HG03432 (cell line): ENCODE measurements around the gene AK9.

Experiments used
- ATAC-seq: cut with Tn5 transposase; IDR thresholded peaks from one replicate; pipeline ENCODE4 v1.9.1; 2021; ENCODE audit warnings: mild to moderate bottlenecking, moderate library complexity; ENCODE audit not compliant: unreplicated experiment

Gene AK9

DNA sequence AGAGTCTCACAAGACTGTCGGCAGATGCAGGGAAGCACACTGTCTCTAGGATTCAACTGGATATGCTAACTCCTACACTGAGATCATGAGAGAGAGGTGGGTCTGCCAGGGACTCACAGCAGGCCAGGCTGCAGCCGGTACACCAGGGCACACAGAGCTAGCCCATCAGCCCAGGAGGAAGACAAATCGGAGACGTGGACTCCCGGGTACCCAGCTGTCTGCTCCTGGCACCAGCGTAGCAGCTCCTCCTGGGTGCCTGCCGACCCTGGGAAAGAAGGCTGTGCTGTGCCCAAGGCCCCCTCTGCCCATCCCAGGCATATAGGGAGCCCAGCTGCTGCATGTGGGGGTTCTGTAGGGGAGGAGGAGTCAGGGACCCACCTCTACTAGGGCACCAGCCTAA lies 242.4 kb downstream of the AK9 start:
- no peak for ATAC-seq

DNA sequence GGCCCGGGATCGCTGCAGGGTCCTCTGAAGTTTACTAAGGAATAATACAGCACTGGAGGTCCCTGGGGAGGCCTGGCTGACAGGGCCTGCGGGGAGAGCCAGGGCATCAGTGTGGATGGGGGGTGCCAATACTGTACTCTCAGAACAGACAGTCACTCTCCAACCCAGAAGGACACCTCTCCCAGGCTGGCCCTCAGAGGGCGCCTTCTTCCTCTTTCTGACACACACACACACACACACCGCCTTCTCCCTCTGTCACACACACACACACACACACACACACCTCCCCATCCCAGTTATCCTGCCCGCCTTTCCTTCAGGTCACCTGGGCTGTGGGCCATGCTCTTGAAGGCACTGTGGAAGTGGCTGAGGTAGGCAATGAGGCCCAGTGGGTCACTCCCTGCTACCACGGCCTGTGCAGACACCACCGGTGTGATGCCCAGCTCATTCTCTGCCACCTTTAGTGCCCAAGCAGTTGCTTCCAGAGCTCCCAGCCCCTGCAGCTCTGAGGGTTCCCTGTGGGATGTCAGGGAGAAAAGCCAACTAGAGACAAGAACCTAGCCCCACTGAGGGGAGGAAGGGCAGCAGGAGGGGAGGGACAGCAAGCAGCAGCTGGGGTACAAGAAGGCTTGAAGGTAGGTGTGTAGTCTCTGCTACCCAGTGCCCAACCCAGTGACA lies 243.0 kb downstream of the AK9 start:
- no peak for ATAC-seq

- ATAC-seq, result no peak
These were observed 243.9 kb downstream of the AK9 start for GRCh38 chr6:109447087-109447486.

DNA sequence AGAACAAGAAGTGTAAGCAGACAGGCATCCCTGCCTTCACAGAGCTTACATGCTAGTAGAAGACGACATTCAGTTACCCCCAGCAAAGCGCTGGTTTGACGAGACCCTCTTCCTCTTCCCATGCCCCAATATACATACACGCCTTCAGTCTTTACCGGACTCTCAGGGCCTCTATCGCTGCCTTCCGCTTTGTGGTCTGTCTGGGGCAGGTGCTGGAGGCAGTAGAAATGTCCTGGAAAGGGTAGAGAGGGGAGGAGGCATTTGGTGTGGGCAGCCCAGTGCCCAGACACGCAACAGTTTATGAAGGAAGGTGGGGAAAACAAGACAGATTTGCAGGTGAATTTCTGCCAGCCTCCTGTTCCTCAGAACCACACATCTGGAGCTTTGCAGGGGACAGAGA lies 244.5 kb downstream of the AK9 start:
- ATAC-seq, result no peak

DNA sequence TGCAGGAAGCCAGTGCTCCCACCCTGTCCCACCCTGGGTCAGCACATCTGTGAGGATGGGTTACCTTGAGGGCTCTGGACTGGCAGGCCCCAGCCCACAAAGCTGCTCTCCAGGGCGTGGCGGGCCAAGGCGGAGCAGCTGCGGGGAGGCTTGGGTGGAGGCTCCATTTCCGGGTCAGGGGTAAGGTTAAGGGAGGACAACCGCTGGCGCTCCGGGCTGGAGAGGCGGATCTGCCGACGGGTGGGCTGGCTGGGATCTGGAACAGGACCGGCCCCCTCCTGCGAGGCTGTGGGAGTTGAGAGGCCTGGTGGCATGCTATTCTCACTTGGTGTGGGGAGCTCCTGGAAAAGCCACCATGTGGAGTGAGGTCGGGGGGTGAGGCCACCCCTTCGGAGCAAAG lies 244.9 kb downstream of the AK9 start:
- no peak for ATAC-seq

DNA sequence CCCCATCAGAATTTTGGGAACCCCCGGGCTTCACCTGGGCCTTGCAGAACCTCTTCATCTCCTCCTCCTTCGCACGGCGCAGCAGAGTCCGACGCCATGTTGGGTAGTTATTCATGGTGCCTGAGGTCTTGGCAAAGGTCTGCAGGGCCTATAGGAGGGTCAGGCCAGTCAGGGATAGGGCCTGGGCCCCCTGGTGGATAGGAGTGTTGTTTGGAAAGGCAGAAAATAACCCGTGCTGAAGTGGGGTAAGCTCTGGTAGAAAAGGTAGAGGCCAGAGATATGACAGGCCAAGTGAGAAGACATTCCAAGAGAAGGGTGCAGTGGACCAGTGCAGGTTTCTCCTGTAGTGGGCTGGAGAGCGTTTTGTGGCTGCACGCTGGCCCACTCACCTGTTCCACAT lies 245.6 kb downstream of the AK9 start:
- no peak for ATAC-seq

DNA sequence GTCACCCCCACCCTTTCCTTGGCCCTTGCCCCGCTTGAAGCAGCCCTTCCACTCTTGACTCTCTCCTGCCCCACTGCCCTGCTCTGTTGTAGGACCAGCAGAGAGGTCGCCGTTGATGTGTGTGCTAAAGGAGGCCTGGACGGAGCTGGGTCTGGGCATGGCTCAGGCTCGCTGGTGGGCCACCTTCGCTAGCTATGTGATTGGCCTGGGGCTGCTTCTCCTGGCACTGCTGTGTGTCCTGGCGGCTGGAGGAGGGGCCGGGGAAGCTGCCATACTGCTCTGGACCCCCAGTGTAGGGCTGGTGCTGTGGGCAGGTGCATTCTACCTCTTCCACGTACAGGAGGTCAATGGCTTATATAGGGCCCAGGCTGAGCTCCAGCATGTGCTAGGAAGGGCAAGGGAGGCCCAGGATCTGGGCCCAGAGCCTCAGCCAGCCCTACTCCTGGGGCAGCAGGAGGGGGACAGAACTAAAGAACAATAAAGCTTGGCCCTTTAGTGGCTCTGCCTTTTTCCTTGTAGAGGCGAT lies 247.5 kb downstream of the AK9 start:
- ATAC-seq, result no peak
